IMR-90 (cell line): ENCODE data around the gene ZNF112. TPM values are rescaled to one million over a fixed set of nuclear protein-coding genes. Genes with fewer than 3 reads are reported as not detected.

ENCODE experiments used
- ATAC-seq: fragments of 200-7000 bp; cut with Tn5 transposase; 2 replicates; pipeline ENCODE4 v1.9.1; 2020; ENCODE audit warnings: low read depth, mild to moderate bottlenecking, moderate library complexity
- BruUV-seq: library from RNA; stranded (reverse); fragments of 400-500 nt; replicated peaks from 2 replicates; lab custom pipeline; 2021; lab: Mats Ljungman, UMichigan
- CTCF ChIA-PET: fragments of 300-600 bp; formaldehyde crosslinking; extraction: SDS; loops from one replicate; lab custom pipeline; 2021; ENCODE audit warnings: antibody characterized with exemption; lab: Yijun Ruan, JAX
- POLR2A ChIA-PET: fragments of 300-600 bp; sonication (Branson Sonifier 250); formaldehyde crosslinking; loops from one replicate; lab custom pipeline; 2022; ENCODE audit warnings: antibody characterized with exemption; ENCODE audit not compliant: unreplicated experiment; lab: Charles Lee
- DNase-seq: peaks from one replicate; pipeline ENCODE4 v3.0.0; 2013
- H2AFZ ChIP-seq: replicated peaks from 2 replicates; pipeline ENCODE3; 2013; ENCODE audit warnings: low read length, mild to moderate bottlenecking; ENCODE audit not compliant: poor library complexity
- H2AK5ac ChIP-seq: 2 replicates; pipeline ENCODE4 v1.6.1; 2013; ENCODE audit warnings: low read depth, low read length, inconsistent platforms
- H2AK9ac ChIP-seq: replicated peaks from 2 replicates; pipeline ENCODE3; 2013; ENCODE audit warnings: mild to moderate bottlenecking, low read depth, low read length, moderate library complexity; ENCODE audit not compliant: poor library complexity
- H2BK120ac ChIP-seq: 2 replicates; pipeline ENCODE4 v1.6.1; 2013; ENCODE audit warnings: low read depth, low read length, inconsistent platforms
- H2BK15ac ChIP-seq: 3 replicates; pipeline ENCODE4 v1.6.1; 2013; ENCODE audit warnings: low read depth, low read length, inconsistent platforms
- H2BK20ac ChIP-seq: 2 replicates; pipeline ENCODE4 v1.6.1; 2013; ENCODE audit warnings: low read depth, mild to moderate bottlenecking, inconsistent platforms, low read length, moderate library complexity
- H2BK5ac ChIP-seq: 2 replicates; pipeline ENCODE4 v1.6.1; 2013; ENCODE audit warnings: mild to moderate bottlenecking, low read depth, low read length, inconsistent platforms; ENCODE audit not compliant: poor library complexity, severe bottlenecking
- H3K14ac ChIP-seq: replicated peaks from 2 replicates; pipeline ENCODE4 v1.6.1; 2013; ENCODE audit warnings: low read depth, low read length, inconsistent platforms
- H3K18ac ChIP-seq: 2 replicates; pipeline ENCODE4 v1.6.1; 2013; ENCODE audit warnings: low read depth, low read length, control low read depth
- H3K23ac ChIP-seq: 2 replicates; pipeline ENCODE4 v1.6.1; 2013; ENCODE audit warnings: low read depth, low read length, inconsistent platforms
- H3K27ac ChIP-seq: 2 replicates; pipeline ENCODE4 v1.5.1; 2013; ENCODE audit warnings: mild to moderate bottlenecking, control low read depth, low read length; ENCODE audit not compliant: insufficient read depth
- H3K27me3 ChIP-seq: 2 replicates; pipeline ENCODE4 v1.6.1; 2013; ENCODE audit warnings: low read length; ENCODE audit not compliant: control insufficient read depth, insufficient read depth
- H3K36me3 ChIP-seq: 2 replicates; pipeline ENCODE4 v1.6.1; 2013; ENCODE audit warnings: low read length, mixed read lengths; ENCODE audit not compliant: control insufficient read depth, insufficient read depth
- H3K4ac ChIP-seq: 2 replicates; pipeline ENCODE4 v1.6.1; 2013; ENCODE audit warnings: low read depth, low read length, inconsistent platforms
- H3K4me1 ChIP-seq: 2 replicates; pipeline ENCODE4 v1.6.1; 2013; ENCODE audit warnings: low read length, mixed read lengths; ENCODE audit not compliant: control insufficient read depth, insufficient read depth
- H3K4me2 ChIP-seq: 2 replicates; pipeline ENCODE4 v1.6.1; 2013; ENCODE audit warnings: low read depth, mild to moderate bottlenecking, control low read depth, low read length, moderate library complexity
- H3K4me3 ChIP-seq: 2 replicates; pipeline ENCODE4 v1.5.1; 2013; ENCODE audit warnings: low read depth, mild to moderate bottlenecking, control low read depth, low read length, moderate library complexity; ENCODE audit not compliant: insufficient read depth
- H3K56ac ChIP-seq: 2 replicates; pipeline ENCODE4 v1.6.1; 2013; ENCODE audit warnings: low read length, inconsistent platforms; ENCODE audit not compliant: insufficient read depth; ENCODE audit errors: extremely low read depth
- H3K79me1 ChIP-seq, 2 experiments: 2 replicates each; pipeline ENCODE4 v1.6.1; 2013; ENCODE audit warnings: low read length in 2 of 2, inconsistent platforms in 1 of 2, low read depth in 1 of 2
- H3K9ac ChIP-seq: 2 replicates; pipeline ENCODE4 v1.6.1; 2013; ENCODE audit warnings: low read depth, low read length, control low read depth
- H3K9me1 ChIP-seq: 2 replicates; pipeline ENCODE4 v1.6.1; 2013; ENCODE audit warnings: low read length, inconsistent platforms; ENCODE audit not compliant: insufficient read depth
- H3K9me3 ChIP-seq: 2 replicates; pipeline ENCODE4 v1.6.1; 2013; ENCODE audit warnings: low read length; ENCODE audit not compliant: control insufficient read depth, insufficient read depth
- H4K20me1 ChIP-seq: 2 replicates; pipeline ENCODE4 v1.6.1; 2013; ENCODE audit warnings: low read length, inconsistent platforms; ENCODE audit not compliant: insufficient read depth
- H4K5ac ChIP-seq: 2 replicates; pipeline ENCODE4 v1.6.1; 2013; ENCODE audit warnings: mild to moderate bottlenecking, low read depth, low read length, control low read depth
- H4K8ac ChIP-seq, 2 experiments: 2 replicates each; pipeline ENCODE4 v1.6.1; 2013; ENCODE audit warnings: low read depth in 2 of 2, low read length in 2 of 2, control low read depth in 1 of 2, inconsistent platforms in 1 of 2
- H4K91ac ChIP-seq: 2 replicates; pipeline ENCODE4 v1.6.1; 2013; ENCODE audit warnings: low read depth, low read length, inconsistent platforms; ENCODE audit not compliant: insufficient read depth
- BHLHE40 ChIP-seq: fragments of 150-350 bp; IDR thresholded peaks from 2 replicates; pipeline ENCODE4 v1.6.1; 2016; ENCODE audit warnings: mild to moderate bottlenecking, low read depth, low read length
- CEBPB ChIP-seq: IDR thresholded peaks from 2 replicates; pipeline ENCODE4 v1.6.1; 2012; ENCODE audit warnings: low read depth, low read length, improper control_type of control experiment
- CHD1 ChIP-seq: IDR thresholded peaks from 2 replicates; pipeline ENCODE4 v1.6.1; 2012; ENCODE audit warnings: low read depth, low read length, improper control_type of control experiment
- ELK1 ChIP-seq: fragments of 150-350 bp; IDR thresholded peaks from 2 replicates; pipeline ENCODE4 v1.6.1; 2016; ENCODE audit warnings: low read depth, mild to moderate bottlenecking, low read length, moderate library complexity, borderline replicate concordance
- FOS ChIP-seq: fragments of 150-350 bp; IDR thresholded peaks from 2 replicates; pipeline ENCODE4 v1.6.1; 2016; ENCODE audit warnings: low read depth, low read length
- MAFK ChIP-seq: IDR thresholded peaks from 2 replicates; pipeline ENCODE4 v1.6.1; 2012; ENCODE audit warnings: low read depth, low read length, improper control_type of control experiment
- MAZ ChIP-seq: IDR thresholded peaks from 2 replicates; pipeline ENCODE4 v1.6.1; 2012; ENCODE audit warnings: low read depth, mild to moderate bottlenecking, low read length, improper control_type of control experiment, moderate library complexity, borderline replicate concordance
- MXI1 ChIP-seq: IDR thresholded peaks from 2 replicates; pipeline ENCODE4 v1.6.1; 2012; ENCODE audit warnings: low read depth, mild to moderate bottlenecking, low read length, moderate library complexity, borderline replicate concordance
- NFE2L2 ChIP-seq: fragments of 150-350 bp; IDR thresholded peaks from 2 replicates; pipeline ENCODE4 v1.6.1; 2016; ENCODE audit warnings: low read depth, mild to moderate bottlenecking, low read length
- POLR2A ChIP-seq: IDR thresholded peaks from 2 replicates; pipeline ENCODE4 v1.6.1; 2012; ENCODE audit warnings: mild to moderate bottlenecking, low read depth, low read length
- RAD21 ChIP-seq: IDR thresholded peaks from 2 replicates; pipeline ENCODE4 v1.6.1; 2012; ENCODE audit warnings: low read length, improper control_type of control experiment
- RCOR1 ChIP-seq: IDR thresholded peaks from 2 replicates; pipeline ENCODE4 v1.6.1; 2012; ENCODE audit warnings: mild to moderate bottlenecking, low read length, improper control_type of control experiment; ENCODE audit not compliant: insufficient replicate concordance
- RFX5 ChIP-seq: IDR thresholded peaks from 2 replicates; pipeline ENCODE4 v1.8.0; 2012; ENCODE audit warnings: low read depth, mild to moderate bottlenecking, low read length, moderate library complexity
- SMC3 ChIP-seq: fragments of 150-350 bp; IDR thresholded peaks from 2 replicates; pipeline ENCODE4 v1.6.1; 2016; ENCODE audit warnings: low read depth, mild to moderate bottlenecking, antibody characterized with exemption, low read length, moderate library complexity
- USF2 ChIP-seq: fragments of 150-350 bp; IDR thresholded peaks from 2 replicates; pipeline ENCODE4 v1.6.1; 2017; ENCODE audit warnings: mild to moderate bottlenecking, antibody characterized with exemption, low read length, low read depth
- WGBS, 2 experiments: methylation state at CpG; one replicate each; pipeline versions ENCODE4 v1.1.5 to v1.1.7; 2013; ENCODE audit warnings: missing lambda C conversion rate in 2 of 2; ENCODE audit not compliant: insufficient read length in 1 of 2; ENCODE audit errors: extremely low coverage in 2 of 2; 5-methylcytosine and 5-hydroxymethylcytosine counted together
- dilution Hi-C: fragments of 300-500 bp; cut with HindIII; formaldehyde crosslinking; loops from one replicate; pipeline ENCODE4 v1.14.3; 2018; ENCODE audit warnings: low sequenced_read_pairs; ENCODE audit not compliant: unreplicated experiment
- in situ Hi-C: fragments of 300-500 bp; cut with MboI; formaldehyde crosslinking; loops from 3 replicates; pipeline ENCODE4 v1.14.3; 2019; ENCODE audit warnings: low sequenced_read_pairs, inconsistent platforms, mixed read lengths
- intact Hi-C: fragments of 100-400 bp; cut with micrococcal nuclease; formaldehyde crosslinking; loops from 2 replicates; pipeline ENCODE4 v1.10.0; 2022
- polyA plus RNA-seq, 3 experiments: library from polyadenylated mRNA; depleted of rRNA; stranded (reverse); fragments of >200 nt; gene quantifications; 2 replicates each; pipeline ENCODE4 v1.2.3, GENCODE V29; 2012; ENCODE audit warnings: low replicate concordance in 1 of 3
- total RNA-seq: library from RNA; depleted of rRNA; stranded (reverse); fragments of >200 nt; gene quantifications from 2 replicates; pipeline ENCODE4 v1.2.3, GENCODE V29; 2012
- TF ChIP-seq, protein P1 (sequence below): conservative IDR thresholded peaks from 2 replicates; pipeline ENCODE4 v1.5.1; 2012; ENCODE audit warnings: mild to moderate bottlenecking, low read depth, low read length, improper control_type of control experiment

Gene ZNF112
- total and polyA plus RNA-seq, 2 of the 4 experiments (the other 2 are of a cell fraction): 2.1 to 7.7 TPM

DNA sequence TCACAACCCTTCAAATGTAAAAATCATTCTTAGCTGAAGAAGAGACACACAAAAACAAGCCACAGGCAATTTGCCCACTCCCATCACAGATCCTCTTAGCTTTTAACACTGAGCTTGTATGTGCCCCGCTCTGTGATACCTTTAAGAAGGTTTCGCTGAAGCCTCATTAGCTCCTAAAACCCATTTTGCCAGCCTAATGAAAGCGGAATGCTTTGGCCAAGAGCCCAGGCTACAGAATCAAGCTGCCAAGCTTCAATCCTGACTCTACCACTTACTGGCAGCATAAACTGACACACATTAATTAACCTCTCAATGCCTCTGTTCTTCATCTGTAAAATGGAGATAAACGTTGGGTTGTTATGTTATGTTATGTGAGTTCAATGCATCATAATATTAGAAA lies 10.5 kb downstream of the ZNF112 start:
- Histone ChIP-seq H2BK5ac (no peak overlapping the region), H2AFZ (no peak overlapping the region), H3K4me2 (no peak overlapping the region), H3K18ac (no peak overlapping the region), H3K4me1 (no peaks in the 10 kb centered on the region), H3K23ac (no peak overlapping the region), H3K14ac (no peak overlapping the region), H3K4ac (no peak overlapping the region), H4K20me1 (no peaks in the 10 kb centered on the region), H3K9ac (no peak overlapping the region), H2AK9ac (no peak overlapping the region), H3K27ac (no peak overlapping the region), H3K9me1 (no peaks in the 10 kb centered on the region), H2AK5ac (no peak overlapping the region), H4K5ac (no peak overlapping the region), H3K79me1 (peaks cover 19 to 27% of the 10 kb centered on the region in 2 experiments), H3K56ac (no peak overlapping the region), H3K4me3 (no peak overlapping the region), H3K9me3 (peaks cover 7% of the 10 kb centered on the region), H4K91ac (no peak overlapping the region), H2BK120ac (no peak overlapping the region), H3K36me3 (0 out of 2 replicates have a peak, but pooled peaks cover 2% of the 10 kb centered on the region), H3K27me3 (no peaks in the 10 kb centered on the region), H2BK20ac (no peak overlapping the region), H4K8ac (no peak overlapping the region), H2BK15ac (no peak overlapping the region)
- dilution Hi-C loops: no loop called here
- no TSS peak for BruUV-seq
- WGBS, 2 experiments: 100% methylated on average over 1 of the region's 4 CpGs; no CpG with 5 or more reads in 1 of the 2 experiments
- in situ Hi-C loops: no loop called here
- ATAC-seq (no peak), DNase-seq (no peak)
- ChIA-PET POLR2A (interaction anchor here (0.6 kb wide), 1 partner anchor 231 kb away, joined by 9 read pairs; no protein-coding TSS in a partner anchor), CTCF (no interaction called here)
- intact Hi-C loops: no loop called here
- TF ChIP-seq NFE2L2: no peak
- no peak for TF ChIP-seq BHLHE40
- no peak for TF ChIP-seq MXI1
- TF ChIP-seq RAD21: no peak
- no peak for TF ChIP-seq ELK1
- TF ChIP-seq CHD1: no peak
- TF ChIP-seq RFX5: no peak
- TF ChIP-seq FOS: no peak
- TF ChIP-seq CEBPB: no peak
- TF ChIP-seq SMC3: no peak
- no peak for TF ChIP-seq MAFK
- no peak for TF ChIP-seq MAZ
- TF ChIP-seq, protein P1, sequence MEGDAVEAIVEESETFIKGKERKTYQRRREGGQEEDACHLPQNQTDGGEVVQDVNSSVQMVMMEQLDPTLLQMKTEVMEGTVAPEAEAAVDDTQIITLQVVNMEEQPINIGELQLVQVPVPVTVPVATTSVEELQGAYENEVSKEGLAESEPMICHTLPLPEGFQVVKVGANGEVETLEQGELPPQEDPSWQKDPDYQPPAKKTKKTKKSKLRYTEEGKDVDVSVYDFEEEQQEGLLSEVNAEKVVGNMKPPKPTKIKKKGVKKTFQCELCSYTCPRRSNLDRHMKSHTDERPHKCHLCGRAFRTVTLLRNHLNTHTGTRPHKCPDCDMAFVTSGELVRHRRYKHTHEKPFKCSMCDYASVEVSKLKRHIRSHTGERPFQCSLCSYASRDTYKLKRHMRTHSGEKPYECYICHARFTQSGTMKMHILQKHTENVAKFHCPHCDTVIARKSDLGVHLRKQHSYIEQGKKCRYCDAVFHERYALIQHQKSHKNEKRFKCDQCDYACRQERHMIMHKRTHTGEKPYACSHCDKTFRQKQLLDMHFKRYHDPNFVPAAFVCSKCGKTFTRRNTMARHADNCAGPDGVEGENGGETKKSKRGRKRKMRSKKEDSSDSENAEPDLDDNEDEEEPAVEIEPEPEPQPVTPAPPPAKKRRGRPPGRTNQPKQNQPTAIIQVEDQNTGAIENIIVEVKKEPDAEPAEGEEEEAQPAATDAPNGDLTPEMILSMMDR: no peak
- TF ChIP-seq RCOR1: no peak
- TF ChIP-seq USF2: no peak
- TF ChIP-seq POLR2A: no peak
